ENCODE results near the gene UGT1A7.

Gene UGT1A7

DNA sequence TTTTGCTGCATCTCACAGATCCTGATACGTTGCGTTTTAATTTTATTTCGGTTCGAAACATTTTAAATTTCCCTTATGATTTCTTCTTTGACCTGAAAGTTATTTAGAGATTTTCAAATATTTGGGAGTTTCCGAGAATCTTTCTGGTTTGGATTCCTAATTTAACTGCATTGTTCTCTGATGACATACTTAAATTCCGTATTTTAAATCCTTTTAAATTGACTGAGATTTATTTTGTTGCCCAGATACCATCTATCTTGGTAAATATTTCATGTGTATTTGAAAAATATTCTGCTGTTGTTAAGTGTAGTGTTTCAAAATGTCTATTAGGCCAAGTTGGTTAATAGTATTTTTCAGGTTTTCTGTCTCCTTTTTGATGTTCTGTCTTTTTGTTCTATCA lies 134.2 kb downstream of the UGT1A7 start:
- no peaks in the 10 kb centered on the region for H3K4me1 ChIP-seq (ENCODE audit: control insufficient read depth in 1 of 2, insufficient read depth in 1 of 2, low read depth in 1 of 2, low read length in 1 of 2)
- H3K27me3 ChIP-seq: peaks cover 9% of the 10 kb centered on the region
- TF ChIP-seq CTCF (IDR thresholded peaks at IDR 0.05): no peak
- H3K4me3 ChIP-seq (ENCODE audit: low read depth in 1 of 2, low read length in 1 of 2): no peak overlapping the region
- no peaks in the 10 kb centered on the region for H3K9me3 ChIP-seq
- H3K27ac ChIP-seq: no peak overlapping the region
- no peaks in the 10 kb centered on the region for H3K36me3 ChIP-seq

DNA sequence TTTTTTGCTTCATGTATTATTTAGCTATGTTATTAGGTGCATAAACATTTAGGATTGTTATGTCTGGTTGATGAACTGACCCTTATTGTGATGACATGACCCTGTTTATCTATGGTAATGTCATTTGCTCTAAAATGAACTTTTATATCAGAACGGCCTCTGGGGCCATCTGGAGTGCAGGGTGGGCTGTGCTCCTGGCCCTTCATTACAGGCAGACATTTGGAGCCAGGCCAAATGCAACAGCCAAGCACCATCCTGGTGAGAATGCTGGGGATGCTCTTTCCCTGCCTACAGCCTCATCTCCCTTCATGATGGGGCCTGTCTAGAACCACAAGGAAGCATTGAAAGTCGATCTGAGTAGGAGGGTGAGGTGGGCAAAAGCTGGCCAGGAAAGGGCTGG lies 134.6 kb downstream of the UGT1A7 start:
- no peak overlapping the region for H3K27ac ChIP-seq

GRCh38 chr2:233816771-233817170 lies 135.1 kb downstream of the UGT1A7 start:
- no peak for TF ChIP-seq CTCF (IDR thresholded peaks at IDR 0.05)
- Histone ChIP-seq H3K4me3 (ENCODE audit: low read depth in 1 of 2, low read length in 1 of 2) (no peak overlapping the region), H3K36me3 (no peaks in the 10 kb centered on the region), H3K27me3 (peaks cover 9% of the 10 kb centered on the region), H3K27ac (no peak overlapping the region), H3K4me1 (ENCODE audit: control insufficient read depth in 1 of 2, insufficient read depth in 1 of 2, low read depth in 1 of 2, low read length in 1 of 2) (no peaks in the 10 kb centered on the region), H3K9me3 (no peaks in the 10 kb centered on the region)

More for the DNA sequence above, 134.6 kb downstream of the UGT1A7 start:
- Histone ChIP-seq H3K9me3 (no peaks in the 10 kb centered on the region), H3K36me3 (no peaks in the 10 kb centered on the region), H3K27me3 (peaks cover 9% of the 10 kb centered on the region), H3K4me1 (ENCODE audit: control insufficient read depth in 1 of 2, insufficient read depth in 1 of 2, low read depth in 1 of 2, low read length in 1 of 2) (no peaks in the 10 kb centered on the region), H3K4me3 (ENCODE audit: low read depth in 1 of 2, low read length in 1 of 2) (no peak overlapping the region)
- no peak for TF ChIP-seq CTCF (IDR thresholded peaks at IDR 0.05)

DNA sequence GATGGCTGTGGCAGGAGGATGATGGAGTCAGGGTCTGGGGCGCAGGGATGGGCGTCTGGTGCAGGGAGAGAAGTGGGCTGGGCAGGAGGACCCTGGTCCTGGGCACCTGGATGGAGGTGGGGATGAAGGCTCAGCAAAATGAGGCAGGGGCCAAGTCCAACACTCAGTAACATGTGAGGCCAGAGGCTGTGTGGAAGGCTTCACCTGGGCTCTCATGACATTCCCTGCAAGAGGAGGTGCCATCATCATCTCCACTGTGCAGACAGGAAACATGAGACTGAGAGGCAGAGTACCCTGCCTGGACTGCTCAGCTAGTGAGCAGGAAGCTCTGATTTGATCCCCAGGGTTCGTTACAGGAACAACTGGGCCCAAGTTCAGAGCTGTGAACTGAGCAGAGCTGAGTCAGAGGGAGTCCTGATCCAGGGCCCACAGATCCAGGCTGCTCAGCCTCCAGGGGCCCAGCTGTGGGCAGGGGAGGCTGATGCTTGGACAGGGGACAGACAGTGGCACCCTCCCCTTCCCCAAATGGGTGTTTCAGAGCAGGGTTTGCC lies 135.7 kb downstream of the UGT1A7 start:
- H3K27ac ChIP-seq: no peak overlapping the region
- H3K4me3 ChIP-seq (ENCODE audit: low read depth in 1 of 2, low read length in 1 of 2): no peak overlapping the region
- H3K36me3 ChIP-seq: no peaks in the 10 kb centered on the region

DNA sequence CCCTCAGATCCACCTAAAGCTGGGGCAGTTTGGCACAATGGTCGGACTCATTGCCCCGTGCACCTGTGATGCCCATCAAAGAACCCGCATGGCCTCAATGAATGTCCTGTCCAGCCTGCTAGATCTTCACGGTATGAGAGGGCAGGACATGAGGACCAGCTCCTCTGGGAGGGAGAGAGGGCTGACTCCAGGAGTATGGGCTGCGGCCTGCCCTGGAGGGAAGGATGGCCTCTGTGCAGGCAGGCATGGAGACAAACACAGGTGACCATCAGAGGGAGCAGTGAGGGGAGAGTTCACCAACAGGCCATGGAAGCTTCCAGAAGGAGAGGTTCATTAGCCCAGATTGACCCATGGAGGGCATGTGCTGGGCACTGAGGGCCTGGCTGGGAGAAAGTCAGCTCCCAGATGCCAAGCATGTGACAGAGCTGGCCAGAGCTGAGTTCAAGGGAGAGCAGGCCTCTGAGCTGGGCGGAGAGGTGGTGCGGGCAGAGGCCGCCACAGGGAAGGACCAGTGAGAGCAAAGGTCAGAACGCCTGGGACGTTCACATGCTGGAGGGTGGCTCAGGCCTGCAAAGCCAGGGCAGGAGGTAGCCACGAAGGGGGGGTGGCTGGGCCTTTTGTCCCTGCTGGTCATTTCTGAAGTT lies 136.4 kb downstream of the UGT1A7 start:
- H3K27me3 ChIP-seq: peaks cover 9% of the 10 kb centered on the region
- no peaks in the 10 kb centered on the region for H3K9me3 ChIP-seq
- H3K4me3 ChIP-seq (ENCODE audit: low read depth in 1 of 2, low read length in 1 of 2): no peak overlapping the region
- H3K27ac ChIP-seq: no peak overlapping the region
- H3K4me1 ChIP-seq (ENCODE audit: control insufficient read depth in 1 of 2, insufficient read depth in 1 of 2, low read depth in 1 of 2, low read length in 1 of 2): no peaks in the 10 kb centered on the region
- TF ChIP-seq CTCF (IDR thresholded peaks at IDR 0.05): no peak
- H3K36me3 ChIP-seq: no peaks in the 10 kb centered on the region

More for the DNA sequence above, 135.7 kb downstream of the UGT1A7 start:
- Histone ChIP-seq H3K9me3 (no peaks in the 10 kb centered on the region), H3K4me1 (ENCODE audit: control insufficient read depth in 1 of 2, insufficient read depth in 1 of 2, low read depth in 1 of 2, low read length in 1 of 2) (no peaks in the 10 kb centered on the region), H3K27me3 (peaks cover 9% of the 10 kb centered on the region)
- TF ChIP-seq CTCF (IDR thresholded peaks at IDR 0.05): no peak
